Iris pigment epithelial cell (primary cell): ENCODE measurements around the gene UBAP2.

ENCODE experiments used
- DNase-seq: peaks from one replicate; pipeline ENCODE4 v3.0.0-alpha.2; 2011; ENCODE audit warnings: low read depth

Gene UBAP2

GRCh38 chr9:33921967-33922895, 126.5 kb downstream of the UBAP2 start:
- peak; percentile 28 for DNase-seq

GRCh38 chr9:33919276-33919897, 129.3 kb downstream of the UBAP2 start:
- DNase-seq = no peak

GRCh38 chr9:33917036-33917435, 131.7 kb downstream of the UBAP2 start:
- DNase-seq = no peak

GRCh38 chr9:33914887-33915628, 133.6 kb downstream of the UBAP2 start:
- DNase-seq = no peak

- DNase-seq = no peak
Measured at GRCh38 chr9:33913541-33913940, 135.1 kb downstream of the UBAP2 start.

DNA sequence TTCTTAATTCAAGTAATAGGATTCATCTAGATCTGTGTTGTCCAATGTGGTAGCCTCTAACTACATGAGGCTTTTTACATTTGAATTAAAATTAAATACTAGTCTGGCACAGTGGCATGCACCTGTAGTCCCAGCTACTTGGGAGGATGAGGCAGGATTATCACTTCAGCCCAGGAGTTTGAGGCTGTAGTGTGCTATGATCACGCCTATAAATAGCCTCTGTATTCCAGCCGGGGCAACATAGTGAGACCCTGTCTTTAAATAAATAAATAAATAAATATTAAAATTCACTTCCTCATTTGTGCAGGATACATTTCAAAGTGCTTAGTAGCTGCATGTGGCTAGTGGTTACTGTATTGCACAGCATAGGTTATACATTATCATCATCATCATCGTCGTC, 139.9 kb downstream of the UBAP2 start:
- no peak for DNase-seq

DNA sequence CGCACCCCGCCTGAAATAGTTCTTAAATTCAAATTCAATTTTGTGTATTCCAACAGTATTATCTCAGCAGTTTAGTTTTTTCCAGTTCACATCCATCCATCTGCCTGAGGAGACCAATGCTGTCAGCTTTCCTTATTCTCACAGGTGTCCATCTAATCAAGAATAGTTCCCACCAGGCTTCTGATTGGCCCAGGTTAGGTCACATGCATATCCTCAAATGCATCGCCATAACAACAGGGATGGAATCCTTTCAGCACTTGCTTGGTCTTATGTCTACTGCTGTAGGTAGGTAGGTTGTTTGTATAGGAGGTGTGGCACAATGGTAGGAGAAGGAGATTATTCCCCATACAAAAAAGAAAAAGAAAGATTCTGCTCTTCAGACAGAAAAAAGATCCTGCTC, 140.6 kb downstream of the UBAP2 start:
- no peak for DNase-seq

DNA sequence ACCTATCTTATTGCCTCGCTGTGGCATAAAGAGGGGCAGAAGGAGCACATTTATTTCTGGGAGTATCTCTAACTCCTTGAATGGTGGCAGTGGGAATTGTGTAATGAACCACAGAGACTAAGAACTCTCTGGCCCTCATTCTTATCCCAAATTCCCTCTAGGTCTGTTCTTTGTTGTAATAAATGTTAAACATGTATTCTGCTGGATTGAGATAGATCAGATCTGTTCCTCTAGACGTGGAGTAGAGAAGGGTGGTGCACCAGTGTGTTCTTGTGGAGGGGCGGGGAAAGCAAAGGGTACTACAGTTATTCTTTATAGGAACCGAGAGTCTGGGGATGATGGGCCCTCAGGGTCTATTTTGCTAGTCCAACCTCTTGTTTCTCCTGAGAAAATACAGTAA, 141.3 kb downstream of the UBAP2 start:
- DNase-seq = no peak

DNA sequence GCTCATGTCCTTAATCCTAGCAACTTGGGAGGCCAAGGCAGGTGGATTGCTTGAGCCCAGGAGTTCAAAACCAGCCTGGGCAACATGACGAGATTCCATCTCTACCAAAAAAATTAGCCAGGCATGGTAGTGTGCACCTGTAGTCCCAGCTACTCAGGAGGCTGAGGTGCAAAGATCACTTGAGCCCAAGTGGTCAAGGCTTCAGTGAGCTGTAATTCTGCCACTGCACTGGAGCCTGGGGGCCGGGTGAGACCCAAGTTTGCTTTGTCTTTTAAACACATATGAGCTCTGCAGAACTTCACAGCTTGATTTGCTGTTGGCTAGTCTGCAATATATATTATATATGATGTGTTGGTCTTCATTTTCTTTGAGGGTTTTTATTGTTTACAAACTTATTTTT, 141.9 kb downstream of the UBAP2 start:
- DNase-seq = no peak

GRCh38 chr9:33905137-33905536, 143.6 kb downstream of the UBAP2 start:
- no peak for DNase-seq

GRCh38 chr9:33903157-33903780, 145.4 kb downstream of the UBAP2 start:
- no peak for DNase-seq

- DNase-seq = no peak
Measured at GRCh38 chr9:33894316-33894715, 154.4 kb downstream of the UBAP2 start.

DNA sequence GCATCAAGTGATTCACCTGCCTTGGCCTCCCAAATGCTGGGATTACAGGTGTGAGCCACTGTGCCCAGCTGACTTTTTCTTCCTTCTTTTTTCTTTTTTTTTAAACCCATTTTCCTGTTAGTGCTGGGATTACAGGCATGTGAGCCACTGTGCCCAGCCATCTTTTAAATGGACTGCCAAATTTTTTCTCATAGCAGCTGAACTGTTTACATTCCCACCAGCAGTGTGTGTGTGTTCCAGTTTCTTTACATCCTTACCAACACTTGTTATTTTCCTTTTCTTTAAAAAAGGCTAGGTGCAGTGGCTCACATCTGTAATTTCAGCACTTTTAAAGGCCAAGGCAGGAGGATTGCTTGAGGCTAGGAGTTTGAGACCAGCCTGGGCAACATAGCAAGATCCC, 154.8 kb downstream of the UBAP2 start:
- DNase-seq = no peak

DNA sequence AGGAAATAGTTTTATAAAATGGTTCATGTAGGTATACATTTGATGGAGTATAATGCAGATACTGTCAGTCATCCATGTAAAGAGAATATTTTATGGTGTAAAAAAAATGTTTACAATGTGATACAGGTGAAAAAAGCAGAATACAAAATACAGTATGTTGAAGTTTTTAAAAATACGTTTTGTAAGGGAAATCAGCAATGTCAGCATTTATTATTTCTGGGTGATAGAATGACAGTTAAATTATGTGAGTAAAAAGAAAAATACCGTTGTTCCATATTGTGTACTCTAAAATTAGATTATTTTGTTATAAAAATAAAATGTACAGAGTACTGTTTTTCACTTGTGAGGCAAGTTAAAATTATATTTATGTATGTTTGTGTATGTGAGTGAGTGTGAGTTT, 162.7 kb downstream of the UBAP2 start:
- DNase-seq = no peak

DNA sequence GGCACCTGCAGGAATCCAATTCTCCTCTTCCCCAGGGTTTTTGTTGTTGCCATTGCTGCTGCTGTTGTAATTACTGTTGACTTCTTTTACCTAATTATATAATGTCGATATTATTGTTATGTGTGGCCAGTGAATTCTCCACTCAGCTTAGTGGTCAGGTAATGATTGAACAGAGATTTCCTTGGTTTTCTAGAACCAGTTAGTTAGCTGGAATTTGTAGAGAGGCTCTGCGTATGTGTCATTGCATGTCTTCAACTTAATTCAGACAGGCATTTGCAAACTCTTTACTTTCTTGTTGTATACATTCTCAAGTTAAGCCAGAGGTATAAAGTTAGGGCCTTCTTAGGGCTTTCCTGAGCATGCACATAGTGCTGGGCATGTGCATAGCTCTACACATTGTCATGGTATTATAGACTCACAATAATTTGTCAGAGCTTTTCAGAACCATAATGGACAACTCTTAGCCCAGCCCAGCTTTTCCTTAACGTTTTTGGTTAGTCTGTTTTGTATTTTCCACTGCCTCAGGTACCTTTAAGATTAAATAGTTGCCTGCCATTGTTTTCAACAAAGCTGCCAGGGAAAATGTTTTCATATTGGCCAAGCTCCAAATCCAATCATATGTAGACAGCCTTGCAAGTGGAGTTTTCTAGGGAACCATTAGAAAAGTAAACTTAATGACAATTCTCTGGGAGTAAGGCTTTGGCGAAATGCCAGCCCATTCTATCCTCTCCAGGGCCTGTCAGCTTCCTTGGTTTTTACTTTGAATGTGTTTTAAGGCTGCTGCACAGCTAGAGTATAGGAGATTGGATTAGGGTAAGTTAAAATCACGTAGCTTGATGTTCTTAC, 163.6 kb downstream of the UBAP2 start:
- no peak for DNase-seq

DNA sequence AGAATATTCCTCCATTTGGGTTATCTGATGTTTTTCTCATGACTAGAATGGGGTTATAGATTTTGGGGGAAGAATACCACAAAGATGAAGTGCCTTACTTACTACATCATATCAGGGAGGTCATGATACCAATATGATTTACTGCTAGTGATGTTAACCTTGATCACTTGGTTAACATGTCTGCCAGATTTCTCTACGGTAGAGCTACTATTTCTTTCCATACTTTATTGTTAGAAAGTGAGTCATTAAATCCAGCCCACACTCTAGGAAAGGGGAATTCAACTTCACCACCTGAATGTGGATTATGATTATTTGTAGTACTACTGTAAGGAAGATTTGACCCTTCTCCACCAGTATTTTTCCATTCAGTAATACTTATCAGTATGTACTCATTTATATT, 167.1 kb downstream of the UBAP2 start:
- DNase-seq = peak; percentile 45

GRCh38 chr9:33880211-33881089, 168.2 kb downstream of the UBAP2 start:
- DNase-seq = no peak

GRCh38 chr9:33878691-33879366, 169.9 kb downstream of the UBAP2 start:
- no peak for DNase-seq

DNA sequence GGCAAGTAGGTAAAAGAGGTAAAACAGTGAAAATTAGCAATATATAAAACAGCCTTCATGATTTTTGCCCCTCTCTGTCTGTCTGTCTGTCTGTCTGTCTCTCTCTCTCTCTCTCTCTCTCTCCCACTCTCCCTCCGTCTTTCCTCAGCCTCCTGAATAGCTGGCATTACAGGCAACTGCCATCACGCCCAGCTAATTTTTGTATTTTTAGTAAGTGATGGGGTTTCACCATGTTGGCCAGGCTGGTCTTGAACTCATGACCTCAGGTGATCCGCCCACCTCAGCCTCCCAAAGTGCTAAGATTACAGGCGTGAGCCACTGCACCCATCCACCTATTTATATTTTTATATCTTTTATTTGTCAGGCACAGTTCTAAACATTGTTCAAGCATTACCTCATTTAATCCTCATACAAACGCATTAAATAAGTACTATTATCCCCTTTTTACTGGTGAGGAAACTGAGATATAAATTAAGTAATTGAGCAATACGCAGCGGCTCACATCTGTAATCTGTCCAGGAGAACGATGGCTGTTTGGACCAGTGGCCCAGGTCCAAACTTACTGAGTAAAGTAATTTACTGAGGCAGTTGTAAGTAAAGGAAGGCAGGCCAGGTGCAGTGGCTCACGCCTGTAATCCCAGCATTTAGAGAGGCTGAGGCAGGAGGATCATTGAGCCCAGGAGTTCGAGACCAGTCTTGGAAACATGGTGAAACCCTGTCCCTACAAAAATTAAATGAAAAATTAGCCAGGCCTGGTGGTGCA, 170.8 kb downstream of the UBAP2 start:
- DNase-seq = no peak
